GM13977 (cell line): ENCODE measurements around the gene RND1.
"Not testable (repeated sequence)": the region's sequence is repeated elsewhere in the genome, so short reads cannot be mapped to it uniquely, and the experiment has no call there.

ENCODE experiments used
- DNase-seq: peaks from one replicate; pipeline ENCODE4 v3.0.0; 2012; ENCODE audit warnings: low spot score
- CTCF ChIP-seq: IDR thresholded peaks from 2 replicates; pipeline ENCODE4 v1.5.1; 2012; ENCODE audit warnings: mild to moderate bottlenecking, control low read depth; ENCODE audit not compliant: insufficient read depth; ENCODE audit errors: extremely low read depth, missing control alignments
- in situ Hi-C: fragments of 300-500 bp; cut with MboI; formaldehyde crosslinking; loops from one replicate; pipeline ENCODE4 v1.12.0; 2022; ENCODE audit warnings: low sequenced_read_pairs, low pct_unique_long_range_greater_than_20kb, mixed read lengths, inconsistent platforms; ENCODE audit not compliant: unreplicated experiment

Gene RND1

GRCh38 chr12:48859607-48860006 is 6.1 kb downstream of the RND1 start:
- no peak for DNase-seq
- TF ChIP-seq CTCF, result no peak
- in situ Hi-C loops, result no loop called here

- in situ Hi-C loops, result no loop called here
- no peak for DNase-seq
- TF ChIP-seq CTCF, result no peak
Measured at GRCh38 chr12:48858043-48858442, 7.6 kb downstream of the RND1 start.

- TF ChIP-seq CTCF, result no peak
- in situ Hi-C loops, result no loop called here
- DNase-seq, result no peak
Measured at GRCh38 chr12:48857278-48857994, 8.2 kb downstream of the RND1 start.

GRCh38 chr12:48856379-48856778 is 9.3 kb downstream of the RND1 start:
- in situ Hi-C loops, result no loop called here
- no peak for TF ChIP-seq CTCF
- no peak for DNase-seq

GRCh38 chr12:48854932-48855331 is 10.7 kb downstream of the RND1 start:
- DNase-seq, in situ Hi-C loops: not testable (repeated sequence)

GRCh38 chr12:48854488-48854887 is 11.2 kb downstream of the RND1 start:
- in situ Hi-C loops, result no loop called here
- no peak for DNase-seq
- no peak for TF ChIP-seq CTCF

- DNase-seq, result peak; percentile 85
- in situ Hi-C loops, result no loop called here
- peak; percentile 85 for TF ChIP-seq CTCF
Measured at GRCh38 chr12:48852734-48853688, 12.7 kb downstream of the RND1 start.
